K562 treated with DMSO at 1 percent for 48 hours (cell line): Measurements from ENCODE around the gene SUPT20H. TPM values are rescaled to one million over a fixed set of nuclear protein-coding genes. Genes with fewer than 3 reads are reported as not detected.

Source experiments
- total RNA-seq: library from RNA; unstranded; fragments of 300-600 nt; gene quantifications from 2 replicates; pipeline ENCODE4 v1.2.3, GENCODE V29; 2022; ENCODE audit warnings: low replicate concordance; ENCODE audit errors: extremely low read depth

The SUPT20H gene
- total RNA-seq = not detected in 2 replicates

DNA sequence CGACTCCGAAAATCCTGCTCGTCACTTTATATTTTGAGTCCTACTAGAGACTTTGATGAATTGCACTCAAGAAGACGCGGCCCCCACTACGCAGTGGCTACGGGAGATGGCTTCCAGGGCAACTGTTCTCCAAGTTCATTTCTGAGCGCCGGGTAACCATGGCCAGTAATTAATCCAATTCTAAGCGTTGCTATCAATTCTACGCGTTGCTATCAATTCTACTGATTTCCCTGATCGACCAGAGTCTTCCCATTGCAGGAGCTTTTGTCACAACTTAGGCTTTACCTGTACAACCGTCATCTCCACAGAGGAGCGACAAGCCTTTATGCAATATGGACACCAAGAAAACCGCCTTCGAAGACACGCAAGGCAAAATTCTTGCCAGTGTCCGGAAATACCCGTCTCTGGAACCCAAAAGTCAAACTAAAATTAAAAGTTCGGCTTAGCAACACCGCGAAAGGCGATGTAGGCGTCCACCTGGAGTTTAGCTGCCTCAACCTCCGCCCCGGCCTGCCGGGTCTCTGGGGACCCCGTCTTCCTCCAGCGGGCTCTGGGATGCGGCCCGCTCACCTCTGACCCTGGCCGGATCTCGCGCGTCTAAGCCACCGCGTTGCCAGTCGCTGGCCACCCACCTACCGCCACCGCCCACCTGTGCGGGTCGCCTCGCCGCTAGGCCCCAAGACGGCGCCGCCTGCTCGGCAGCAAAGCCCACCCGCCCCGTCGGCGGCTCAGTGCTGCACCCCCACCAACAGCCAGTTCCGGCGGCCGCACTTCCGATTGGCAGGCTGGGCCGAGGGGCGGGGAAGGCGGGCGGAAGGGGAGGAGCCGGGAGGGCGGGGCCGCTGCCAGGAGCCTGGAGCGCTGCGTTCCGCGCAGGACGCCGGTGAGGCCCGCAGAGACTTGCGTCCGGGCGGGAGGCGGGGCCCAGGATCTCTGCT lies at the start of gene SUPT20H:
TSS of gene SUPT20H (minus strand) at position 779 of the 938 bp plus-strand sequence. CDS start 8,198 bp downstream, outside the sequence.

DNA sequence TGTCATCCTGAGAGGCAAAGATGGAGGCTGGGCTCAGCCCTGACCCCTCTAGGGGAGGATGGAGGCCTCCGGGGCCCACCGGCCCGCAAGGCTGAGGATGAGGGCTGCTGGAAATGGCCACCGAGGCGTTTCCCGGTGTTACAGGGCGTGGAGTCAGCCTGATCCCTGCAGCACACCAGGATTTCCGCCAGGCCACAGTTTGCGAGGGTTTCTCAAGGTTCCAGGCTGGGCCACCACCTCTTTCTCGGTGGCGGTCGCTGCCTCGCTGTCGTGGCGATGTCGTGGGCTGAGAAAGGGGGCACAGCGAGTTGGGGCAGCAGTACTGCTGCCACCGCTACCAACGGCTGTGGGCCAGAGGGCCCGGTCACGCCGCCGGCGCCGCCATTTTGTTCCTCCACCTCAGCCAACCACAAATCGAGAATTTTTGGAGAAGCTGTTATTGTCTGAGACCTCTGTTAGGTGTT lies 45.8 kb upstream of the SUPT20H start, which contains the start of gene CSNK1A1L:
TSS of gene CSNK1A1L (minus strand) at position 414 of the 464 bp plus-strand sequence. CDS start at position 6, 408 bp downstream.

GRCh38 chr13:36999054-36999714 lies 60.3 kb downstream of the SUPT20H start, which contains the start of gene ALG5:
ALG5 (minus strand) TSS chr13:36999340; CDS start chr13:36999300, 40 bp downstream.

Other genes with a start within 250 kb of the SUPT20H start
- not detected in 2 replicates for gene RFXAP, start 240.5 kb downstream of the SUPT20H start, total RNA-seq
- gene SMAD9, start 139.4 kb downstream of the SUPT20H start, total RNA-seq = not detected in 2 replicates
- not detected in 2 replicates for gene ALG5, start 60.3 kb downstream of the SUPT20H start, total RNA-seq
- not detected in 2 replicates for gene EXOSC8, start 58.9 kb downstream of the SUPT20H start, total RNA-seq
- not detected in 2 replicates for gene CSNK1A1L, start 46.0 kb upstream of the SUPT20H start, total RNA-seq